ENCODE data around the gene ITPR2. TPM values are rescaled to one million over a fixed set of nuclear protein-coding genes. Genes with fewer than 3 reads are reported as not detected.

Gene ITPR2
- total RNA-seq, 1 experiment from 2014 or later: 26.0 TPM

DNA sequence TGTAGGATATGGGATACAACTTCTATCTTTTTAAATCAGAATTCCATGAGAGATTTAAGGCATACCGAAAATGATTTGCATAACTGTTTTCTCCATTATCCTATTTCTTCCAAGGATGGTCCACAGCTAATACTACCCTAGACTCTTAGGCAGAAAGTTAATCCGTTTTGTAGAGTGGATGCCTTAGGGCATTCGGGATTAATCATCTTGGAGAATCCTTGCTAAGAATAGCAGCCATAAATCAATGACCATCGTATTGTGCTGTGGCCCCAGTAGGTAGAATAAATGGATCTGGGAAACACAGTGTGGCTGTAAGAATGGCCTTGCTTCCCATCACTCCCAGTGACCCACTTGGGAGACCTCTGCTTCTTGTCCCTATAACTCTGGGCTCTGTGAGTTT, 538.0 kb downstream of the ITPR2 start:
- no peaks in the 10 kb centered on the region for H4K20me1 ChIP-seq (ENCODE audit: insufficient read depth)
- TF ChIP-seq, protein P1, sequence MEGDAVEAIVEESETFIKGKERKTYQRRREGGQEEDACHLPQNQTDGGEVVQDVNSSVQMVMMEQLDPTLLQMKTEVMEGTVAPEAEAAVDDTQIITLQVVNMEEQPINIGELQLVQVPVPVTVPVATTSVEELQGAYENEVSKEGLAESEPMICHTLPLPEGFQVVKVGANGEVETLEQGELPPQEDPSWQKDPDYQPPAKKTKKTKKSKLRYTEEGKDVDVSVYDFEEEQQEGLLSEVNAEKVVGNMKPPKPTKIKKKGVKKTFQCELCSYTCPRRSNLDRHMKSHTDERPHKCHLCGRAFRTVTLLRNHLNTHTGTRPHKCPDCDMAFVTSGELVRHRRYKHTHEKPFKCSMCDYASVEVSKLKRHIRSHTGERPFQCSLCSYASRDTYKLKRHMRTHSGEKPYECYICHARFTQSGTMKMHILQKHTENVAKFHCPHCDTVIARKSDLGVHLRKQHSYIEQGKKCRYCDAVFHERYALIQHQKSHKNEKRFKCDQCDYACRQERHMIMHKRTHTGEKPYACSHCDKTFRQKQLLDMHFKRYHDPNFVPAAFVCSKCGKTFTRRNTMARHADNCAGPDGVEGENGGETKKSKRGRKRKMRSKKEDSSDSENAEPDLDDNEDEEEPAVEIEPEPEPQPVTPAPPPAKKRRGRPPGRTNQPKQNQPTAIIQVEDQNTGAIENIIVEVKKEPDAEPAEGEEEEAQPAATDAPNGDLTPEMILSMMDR (conservative IDR thresholded peaks at IDR 0.05): no peak
- no peak for TF ChIP-seq EZH2 (IDR thresholded peaks at IDR 0.05; ENCODE audit: low read depth)
- ChIA-PET POLR2A (ENCODE audit: unreplicated experiment) (no interaction called here), CTCF (no interaction called here)
- DNase-seq: no peak
- intact Hi-C loops (cut with micrococcal nuclease; ENCODE audit: unreplicated experiment): no loop called here
- no peaks in the 10 kb centered on the region for H3K9me2 ChIP-seq (ENCODE audit: insufficient read depth)
- peaks cover 28% of the 10 kb centered on the region for H3K4me1 ChIP-seq (replicated peaks; ENCODE audit: insufficient read depth)
- no peaks in the 10 kb centered on the region for H3K79me2 ChIP-seq (ENCODE audit: low read depth)
- H3K27ac ChIP-seq: no peak overlapping the region
- H3K9me3 ChIP-seq (ENCODE audit: insufficient read depth, low read depth): no peaks in the 10 kb centered on the region
- H3K27me3 ChIP-seq (ENCODE audit: insufficient read depth, low read depth): no peaks in the 10 kb centered on the region
- H3K36me3 ChIP-seq (ENCODE audit: low read depth): no peaks in the 10 kb centered on the region
- H2AFZ ChIP-seq: no peak overlapping the region
- H3K4me3 ChIP-seq: no peak overlapping the region
- peaks cover 26% of the 10 kb centered on the region for H3F3A ChIP-seq (ENCODE audit: insufficient read depth, low read depth)
- no TSS peak for BruUV-seq (replicated peaks)
- H3K4me2 ChIP-seq: no peak overlapping the region

DNA sequence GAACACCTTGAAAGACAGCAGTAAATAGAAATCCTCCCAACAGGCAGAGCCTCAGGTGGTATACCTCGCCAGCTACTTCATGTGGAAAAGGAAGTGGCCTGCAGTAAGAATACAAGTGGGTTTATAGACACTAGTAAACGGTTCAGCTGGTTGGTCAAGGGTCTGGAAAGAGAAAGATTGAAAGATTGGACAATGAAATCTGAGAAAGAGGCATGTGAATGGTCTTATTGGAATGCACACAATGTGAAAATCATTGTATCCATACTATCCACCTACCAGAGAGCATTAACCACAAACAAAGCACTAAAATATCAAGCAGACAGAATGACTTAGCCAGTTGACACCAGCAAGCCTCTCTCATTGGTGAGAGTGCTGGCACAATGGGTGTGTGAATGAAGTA, 539.4 kb downstream of the ITPR2 start:
- Histone ChIP-seq H4K20me1 (ENCODE audit: insufficient read depth) (no peaks in the 10 kb centered on the region), H3K9me2 (ENCODE audit: insufficient read depth) (no peaks in the 10 kb centered on the region), H3K4me3 (no peak overlapping the region), H3K9me3 (ENCODE audit: insufficient read depth, low read depth) (no peaks in the 10 kb centered on the region), H3K27ac (no peak overlapping the region), H3K4me2 (no peak overlapping the region), H3K4me1 (replicated peaks; ENCODE audit: insufficient read depth) (peaks cover 18% of the 10 kb centered on the region), H3K36me3 (ENCODE audit: low read depth) (no peaks in the 10 kb centered on the region), H2AFZ (no peak overlapping the region), H3K27me3 (ENCODE audit: insufficient read depth, low read depth) (no peaks in the 10 kb centered on the region), H3F3A (ENCODE audit: insufficient read depth, low read depth) (peaks cover 12% of the 10 kb centered on the region), H3K79me2 (ENCODE audit: low read depth) (no peaks in the 10 kb centered on the region)
- TF ChIP-seq, protein P1 (conservative IDR thresholded peaks at IDR 0.05): no peak
- TF ChIP-seq EZH2 (IDR thresholded peaks at IDR 0.05; ENCODE audit: low read depth): no peak
- no TSS peak for BruUV-seq (replicated peaks)
- ChIA-PET CTCF (no interaction called here), POLR2A (ENCODE audit: unreplicated experiment) (no interaction called here)
- peak; percentile 40 to 80 for DNase-seq
- intact Hi-C loops (cut with micrococcal nuclease; ENCODE audit: unreplicated experiment): no loop called here

DNA sequence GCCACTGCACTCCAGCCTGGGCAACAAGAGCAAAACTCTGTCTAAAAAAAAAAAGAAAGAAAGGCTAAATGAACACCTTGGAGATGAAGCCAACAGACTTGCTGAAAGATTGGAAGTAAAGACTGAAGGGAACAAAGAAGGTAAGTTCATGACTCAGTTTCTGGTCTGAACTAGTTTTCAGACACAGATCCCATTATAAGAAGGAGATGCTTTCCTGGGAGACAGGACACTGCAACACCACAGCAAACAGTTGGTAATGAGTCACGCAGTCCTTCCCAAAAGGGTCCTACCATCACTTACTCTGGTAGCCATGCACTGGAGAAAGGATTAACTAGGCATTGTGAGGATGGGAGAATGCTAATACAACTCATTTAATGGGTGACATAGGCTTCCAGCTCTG, 540.4 kb downstream of the ITPR2 start:
- POLR2A ChIA-PET (ENCODE audit: unreplicated experiment): no interaction called here
- Histone ChIP-seq H3K27ac (no peak overlapping the region), H3K4me3 (no peak overlapping the region), H3K27me3 (ENCODE audit: insufficient read depth, low read depth) (no peaks in the 10 kb centered on the region), H4K20me1 (ENCODE audit: insufficient read depth) (no peaks in the 10 kb centered on the region), H3K9me2 (ENCODE audit: insufficient read depth) (no peaks in the 10 kb centered on the region), H3K4me1 (replicated peaks; ENCODE audit: insufficient read depth) (peaks cover 9% of the 10 kb centered on the region; the same call in 1 of the 2 replicates), H2AFZ (no peak overlapping the region), H3K79me2 (ENCODE audit: low read depth) (no peaks in the 10 kb centered on the region), H3K9me3 (ENCODE audit: insufficient read depth, low read depth) (no peaks in the 10 kb centered on the region), H3F3A (ENCODE audit: insufficient read depth, low read depth) (peaks cover 5% of the 10 kb centered on the region; the same call in 1 of the 2 replicates), H3K4me2 (no peak overlapping the region), H3K36me3 (ENCODE audit: low read depth) (no peaks in the 10 kb centered on the region)
- intact Hi-C loops (cut with micrococcal nuclease; ENCODE audit: unreplicated experiment): no loop called here
- DNase-seq: no peak
- TF ChIP-seq, protein P1 (conservative IDR thresholded peaks at IDR 0.05): no peak
- no peak for TF ChIP-seq EZH2 (IDR thresholded peaks at IDR 0.05; ENCODE audit: low read depth)
- CTCF ChIA-PET: no interaction called here
- no TSS peak for BruUV-seq (replicated peaks)

All from PC-9 (cell line).